ENCODE results near the gene LRRC46. TPM values are rescaled to one million over a fixed set of nuclear protein-coding genes. Genes with fewer than 3 reads are reported as not detected.

The LRRC46 gene
- total RNA-seq, 4 donors from 2014 or later: 0.14 to 1.5 (median 0.76) TPM

- no peak for TF ChIP-seq CTCF (IDR thresholded peaks at IDR 0.05)
- no peak for TF ChIP-seq POLR2A (IDR thresholded peaks at IDR 0.05)
Measured at GRCh38 chr17:47882695-47883588, 51.5 kb downstream of the LRRC46 start.

GRCh38 chr17:47883589-47884426 is 52.3 kb downstream of the LRRC46 start:
- TF ChIP-seq CTCF (IDR thresholded peaks at IDR 0.05): no peak
- no peak for TF ChIP-seq POLR2A (IDR thresholded peaks at IDR 0.05)
- peak overlapping the region in 1 of 2 donors; percentile 23 for H3K27ac ChIP-seq
- H3K9me3 ChIP-seq: no peaks in the 10 kb centered on the region
- H3K4me1 ChIP-seq: no peaks in the 10 kb centered on the region
- H3K4me3 ChIP-seq: no peak overlapping the region
- peak; percentile 41 to 43 for DNase-seq
- intact Hi-C loops (cut with DNase I; ENCODE audit: low total_unique reads): no loop called here
- H3K36me3 ChIP-seq: no peaks in the 10 kb centered on the region
- no peaks in the 10 kb centered on the region for H3K27me3 ChIP-seq

More at GRCh38 chr17:47882695-47883588, 51.5 kb downstream of the LRRC46 start:
- DNase-seq: no peak
- Histone ChIP-seq H3K4me3 (no peak overlapping the region), H3K36me3 (no peaks in the 10 kb centered on the region), H3K27ac (peak overlapping the region; percentile 38 to 63), H3K9me3 (no peaks in the 10 kb centered on the region), H3K4me1 (no peaks in the 10 kb centered on the region), H3K27me3 (no peaks in the 10 kb centered on the region)
- intact Hi-C loops (cut with DNase I; ENCODE audit: low total_unique reads): no loop called here

- Histone ChIP-seq H3K27ac (peak overlapping the region in 1 of 2 donors; percentile 23), H3K27me3 (no peaks in the 10 kb centered on the region), H3K4me1 (no peaks in the 10 kb centered on the region), H3K36me3 (no peaks in the 10 kb centered on the region), H3K9me3 (no peaks in the 10 kb centered on the region), H3K4me3 (no peak overlapping the region)
- no peak for TF ChIP-seq POLR2A (IDR thresholded peaks at IDR 0.05)
- no peak for TF ChIP-seq CTCF (IDR thresholded peaks at IDR 0.05)
- DNase-seq: no peak
- intact Hi-C loops (cut with DNase I; ENCODE audit: low total_unique reads): no loop called here
Measured at GRCh38 chr17:47884427-47884740, 52.9 kb downstream of the LRRC46 start.

GRCh38 chr17:47884905-47885730 is 53.6 kb downstream of the LRRC46 start:
- no peaks in the 10 kb centered on the region for H3K36me3 ChIP-seq
- H3K4me3 ChIP-seq: no peak overlapping the region
- H3K4me1 ChIP-seq: no peaks in the 10 kb centered on the region
- no peak for DNase-seq
- H3K27me3 ChIP-seq: no peaks in the 10 kb centered on the region
- no peak overlapping the region for H3K27ac ChIP-seq
- intact Hi-C loops (cut with DNase I; ENCODE audit: low total_unique reads): no loop called here
- H3K9me3 ChIP-seq: no peaks in the 10 kb centered on the region
- no peak for TF ChIP-seq POLR2A (IDR thresholded peaks at IDR 0.05)
- TF ChIP-seq CTCF (IDR thresholded peaks at IDR 0.05): no peak

Other genes with a start within 250 kb of the LRRC46 start
- gene KPNB1, start 181.8 kb upstream of the LRRC46 start, total RNA-seq: 100 to 1,000 TPM in 3 of 4 donors, 10 to 100 TPM in 1; 55.6 to 313 (median 209) TPM
- gene TBKBP1, start 137.5 kb upstream of the LRRC46 start, total RNA-seq: 10 to 100 TPM in 2 of 4 donors, 1 to 10 TPM in 2; 2.6 to 24.8 (median 10.7) TPM
- under 1 TPM in 2 of 4 donors, not detected in 2; 0.49 to 0.51 TPM for gene TBX21, start 98.4 kb upstream of the LRRC46 start, total RNA-seq
- 10 to 100 TPM in 2 of 4 donors, 1 to 10 TPM in 2; 1.0 to 23.4 (median 10.7) TPM for gene OSBPL7, start 9.9 kb upstream of the LRRC46 start, total RNA-seq
- gene MRPL10, start 129 bp upstream of the LRRC46 start, total RNA-seq: 10 to 100 TPM; 14.7 to 44.1 (median 27.7) TPM
- 10 to 100 TPM; 12.4 to 80.7 (median 39.8) TPM for gene SCRN2, start 9.6 kb downstream of the LRRC46 start, total RNA-seq
- 1 to 10 TPM in 2 of 4 donors, not detected in 2; 1.4 to 1.5 TPM for gene SP6, start 19.5 kb downstream of the LRRC46 start, total RNA-seq
- gene SP2, start 64.6 kb downstream of the LRRC46 start, total RNA-seq: 10 to 100 TPM in 1 of 4 donors, 1 to 10 TPM in 2, under 1 TPM in 1; 0.88 to 18.7 (median 1.3) TPM
- gene PNPO, start 109.9 kb downstream of the LRRC46 start, total RNA-seq: 10 to 100 TPM; 16.7 to 29.4 (median 17.4) TPM
- 1 to 10 TPM in 1 of 4 donors, under 1 TPM in 1, not detected in 2; 0.29 to 2.0 TPM for gene PRR15L, start 126.2 kb downstream of the LRRC46 start, total RNA-seq
- 100 to 1,000 TPM; 118 to 180 (median 146) TPM for gene CDK5RAP3, start 139.4 kb downstream of the LRRC46 start, total RNA-seq
- gene COPZ2, start 206.1 kb downstream of the LRRC46 start, total RNA-seq: 10 to 100 TPM; 12.9 to 82.7 (median 35.3) TPM
- gene NFE2L1, start 216.7 kb downstream of the LRRC46 start, total RNA-seq: 100 to 1,000 TPM in 2 of 4 donors, 10 to 100 TPM in 2; 85.6 to 323 (median 176) TPM

Measured in uterus (tissue), 4 donors.